WTC11 (cell line): Measurements from ENCODE around the gene ZFAND3. TPM values are rescaled to one million over a fixed set of nuclear protein-coding genes. Genes with fewer than 3 reads are reported as not detected.

Experiments used
- ATAC-seq: fragments of 200-7000 bp; cut with Tn5 transposase; 2 replicates; pipeline ENCODE4 v1.10.0; 2021; ENCODE audit warnings: mild to moderate bottlenecking, moderate library complexity
- CTCF ChIA-PET: fragments of 300-600 bp; sonication (Branson Sonifier 250); formaldehyde crosslinking; loops from one replicate; lab custom pipeline; 2021; ENCODE audit warnings: antibody characterized with exemption; lab: Charles Lee
- POLR2A ChIA-PET: fragments of 350-600 bp; sonication (Branson Sonifier 250); formaldehyde crosslinking; loops from one replicate; lab custom pipeline; 2021; ENCODE audit warnings: antibody characterized with exemption; lab: Charles Lee
- DNase-seq: peaks from one replicate; pipeline ENCODE4 v3.0.0; 2021; ENCODE audit warnings: low spot score
- H3K27ac Mint-ChIP-seq: 2 replicates; pipeline ENCODE4 v1.8.0; 2021; ENCODE audit warnings: mixed read lengths
- H3K27me3 Mint-ChIP-seq: 2 replicates; pipeline ENCODE4 v1.8.0; 2021; ENCODE audit warnings: low read depth, mild to moderate bottlenecking, moderate library complexity, mixed read lengths
- H3K36me3 Mint-ChIP-seq: 2 replicates; pipeline ENCODE4 v1.8.0; 2021; ENCODE audit warnings: mixed read lengths
- H3K4me1 Mint-ChIP-seq: 2 replicates; pipeline ENCODE4 v1.8.0; 2022; ENCODE audit warnings: mixed read lengths
- H3K4me3 Mint-ChIP-seq: 2 replicates; pipeline ENCODE4 v1.8.0; 2021; ENCODE audit warnings: mild to moderate bottlenecking, moderate library complexity, mixed read lengths
- H3K9me3 Mint-ChIP-seq: 2 replicates; pipeline ENCODE4 v1.8.0; 2021; ENCODE audit warnings: mixed read lengths
- ETV6 ChIP-seq: sonication (generic); formaldehyde crosslinking; IDR thresholded peaks from 2 replicates; pipeline ENCODE4 v1.8.1; 2022; ENCODE audit warnings: mild to moderate bottlenecking, missing genetic modification reagents
- FOXK1 ChIP-seq: sonication (generic); formaldehyde crosslinking; IDR thresholded peaks from 2 replicates; pipeline ENCODE4 v1.8.0; 2022; ENCODE audit warnings: mild to moderate bottlenecking, moderate library complexity, missing genetic modification reagents
- FOXP1 ChIP-seq: sonication (generic); formaldehyde crosslinking; IDR thresholded peaks from 2 replicates; pipeline ENCODE4 v1.8.0; 2022; ENCODE audit warnings: missing genetic modification reagents, mild to moderate bottlenecking, moderate library complexity, borderline replicate concordance
- GABPB1 ChIP-seq: sonication (generic); formaldehyde crosslinking; IDR thresholded peaks from 2 replicates; pipeline ENCODE4 v1.8.1; 2023; ENCODE audit warnings: mild to moderate bottlenecking, missing genetic modification reagents
- GRHL2 ChIP-seq: fragments of 250-450 bp; sonication (Bioruptor Pico); IDR thresholded peaks from 2 replicates; pipeline ENCODE4 v1.8.0; 2022; ENCODE audit warnings: mild to moderate bottlenecking, moderate library complexity; ENCODE audit not compliant: insufficient replicate concordance, severe bottlenecking
- GTF2I ChIP-seq: fragments of 250-450 bp; sonication (Bioruptor Pico); conservative IDR thresholded peaks from 2 replicates; pipeline ENCODE4 v1.4.0; 2021; ENCODE audit warnings: mild to moderate bottlenecking
- IRF2 ChIP-seq: sonication (generic); formaldehyde crosslinking; IDR thresholded peaks from 2 replicates; pipeline ENCODE4 v1.8.0; 2022; ENCODE audit warnings: low read depth, missing genetic modification reagents, borderline replicate concordance
- JUN ChIP-seq: sonication (generic); formaldehyde crosslinking; IDR thresholded peaks from 2 replicates; pipeline ENCODE4 v1.8.0; 2023; ENCODE audit warnings: mild to moderate bottlenecking, missing genetic modification reagents
- MXD4 ChIP-seq: fragments of 250-450 bp; sonication (Bioruptor Pico); IDR thresholded peaks from 2 replicates; pipeline ENCODE4 v1.8.0; 2021; ENCODE audit warnings: mild to moderate bottlenecking, moderate library complexity, borderline replicate concordance
- NR3C1 ChIP-seq: sonication (generic); formaldehyde crosslinking; conservative IDR thresholded peaks from 2 replicates; pipeline ENCODE4 v1.8.1; 2023; ENCODE audit warnings: low read depth, mild to moderate bottlenecking, missing genetic modification reagents
- OVOL2 ChIP-seq: fragments of 250-450 bp; sonication (Bioruptor Pico); IDR thresholded peaks from 2 replicates; pipeline ENCODE4 v1.9.0; 2021; ENCODE audit warnings: mild to moderate bottlenecking, borderline replicate concordance
- RORB ChIP-seq: fragments of 250-450 bp; sonication (Bioruptor Pico); IDR thresholded peaks from 2 replicates; pipeline ENCODE4 v1.9.0; 2021; ENCODE audit warnings: mild to moderate bottlenecking
- SMAD4 ChIP-seq: sonication (generic); formaldehyde crosslinking; IDR thresholded peaks from 2 replicates; pipeline ENCODE4 v1.8.0; 2022; ENCODE audit warnings: mild to moderate bottlenecking, missing genetic modification reagents
- SOX15 ChIP-seq: fragments of 250-450 bp; sonication (Bioruptor Pico); IDR thresholded peaks from 2 replicates; pipeline ENCODE4 v1.9.0; 2021; ENCODE audit warnings: mild to moderate bottlenecking
- TCF7 ChIP-seq: sonication (generic); formaldehyde crosslinking; IDR thresholded peaks from 2 replicates; pipeline ENCODE4 v1.8.0; 2022; ENCODE audit warnings: mild to moderate bottlenecking, low read depth, missing genetic modification reagents, moderate library complexity
- TEAD4 ChIP-seq: sonication (generic); formaldehyde crosslinking; IDR thresholded peaks from 2 replicates; pipeline ENCODE4 v1.8.0; 2022; ENCODE audit warnings: mild to moderate bottlenecking, missing genetic modification reagents
- ZNF138 ChIP-seq: sonication (generic); formaldehyde crosslinking; conservative IDR thresholded peaks from 2 replicates; pipeline ENCODE4 v1.8.1; 2022; ENCODE audit warnings: mild to moderate bottlenecking, moderate library complexity, missing genetic modification reagents
- ZNF219 ChIP-seq: sonication (generic); formaldehyde crosslinking; IDR thresholded peaks from 2 replicates; pipeline ENCODE4 v1.8.0; 2023; ENCODE audit warnings: missing genetic modification reagents, mild to moderate bottlenecking, borderline replicate concordance
- ZNF396 ChIP-seq: fragments of 250-450 bp; sonication (Bioruptor Pico); IDR thresholded peaks from 2 replicates; pipeline ENCODE4 v1.8.0; 2021; ENCODE audit warnings: mild to moderate bottlenecking, moderate library complexity, borderline replicate concordance
- ZNF416 ChIP-seq: fragments of 250-450 bp; sonication (Bioruptor Pico); IDR thresholded peaks from 2 replicates; pipeline ENCODE4 v1.9.0; 2021; ENCODE audit warnings: mild to moderate bottlenecking, inconsistent platforms
- total RNA-seq: library from RNA; stranded (reverse); gene quantifications from 3 replicates; pipeline ENCODE4 v1.2.3, GENCODE V29; 2021
- TF ChIP-seq, protein P1 (sequence below): fragments of 200-600 bp; IDR thresholded peaks from 2 replicates; pipeline ENCODE4 v1.8.0; 2022; ENCODE audit warnings: antibody characterized with exemption
- TF ChIP-seq, protein P2 (sequence below): sonication (generic); formaldehyde crosslinking; IDR thresholded peaks from 2 replicates; pipeline ENCODE4 v1.8.1; 2022; ENCODE audit warnings: low read depth, missing genetic modification reagents, borderline replicate concordance
- TF ChIP-seq, protein P3 (sequence below): sonication (generic); formaldehyde crosslinking; IDR thresholded peaks from 2 replicates; pipeline ENCODE4 v1.8.1; 2023; ENCODE audit warnings: mild to moderate bottlenecking, moderate library complexity, missing genetic modification reagents
- TF ChIP-seq, protein P4 (sequence below): sonication (generic); formaldehyde crosslinking; IDR thresholded peaks from 2 replicates; pipeline ENCODE4 v1.8.1; 2023; ENCODE audit warnings: mild to moderate bottlenecking, missing genetic modification reagents
- TF ChIP-seq, protein P5 (sequence below): fragments of 250-450 bp; sonication (Bioruptor Pico); conservative IDR thresholded peaks from 2 replicates; pipeline ENCODE4 v1.9.0; 2021; ENCODE audit warnings: mild to moderate bottlenecking
- TF ChIP-seq, protein P6 (sequence below): sonication (generic); formaldehyde crosslinking; IDR thresholded peaks from 2 replicates; pipeline ENCODE4 v1.8.0; 2022; ENCODE audit warnings: mild to moderate bottlenecking, missing genetic modification reagents

ZFAND3 gene
- total RNA-seq, 1 experiment from 2014 or later = 50.3 TPM

DNA sequence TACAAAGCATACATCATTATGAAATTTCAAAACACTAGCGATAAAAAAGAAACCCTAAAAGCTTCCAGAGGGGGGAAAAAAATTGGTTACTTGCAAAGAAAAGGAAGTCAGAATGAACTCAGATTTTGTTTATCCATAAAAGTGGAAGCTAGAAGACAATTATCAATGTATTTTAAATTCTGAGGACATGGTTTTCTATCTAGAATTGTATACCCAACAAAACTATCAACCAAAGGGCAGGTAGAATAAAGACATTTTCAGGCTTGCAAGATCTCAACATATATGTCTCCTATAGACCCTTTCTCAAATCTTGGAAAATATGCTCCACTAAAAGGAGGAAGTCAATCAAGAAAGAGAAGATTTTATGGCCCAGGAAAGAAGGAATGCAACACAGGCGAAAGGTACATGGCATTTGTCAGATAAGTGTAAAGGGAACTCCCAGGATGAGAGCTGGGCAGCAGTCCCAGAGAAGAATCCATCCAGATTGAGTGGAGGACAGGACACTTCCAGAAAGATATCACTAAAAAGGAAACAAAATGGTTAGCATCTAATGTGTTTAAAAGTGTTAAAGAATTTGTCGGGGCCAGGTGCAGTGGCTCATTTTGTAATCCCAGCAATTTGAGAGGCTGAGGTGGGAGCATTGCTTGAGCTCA lies 45.4 kb upstream of the ZFAND3 start:
- no peak overlapping the region for H3K27ac Mint-ChIP-seq
- POLR2A ChIA-PET = no interaction called here
- peaks cover 96% of the 10 kb centered on the region for H3K27me3 Mint-ChIP-seq
- TF ChIP-seq JUN (CRISPR knock-in tag) (no peak), ZNF138 (CRISPR knock-in tag) (no peak), FOXP1 (CRISPR knock-in tag) (no peak), GTF2I (CRISPR knock-in tag) (no peak), IRF2 (CRISPR knock-in tag) (no peak), GABPB1 (no peak), SOX15 (CRISPR knock-in tag) (no peak), ETV6 (CRISPR knock-in tag) (no peak), MXD4 (CRISPR knock-in tag) (no peak), ZNF219 (CRISPR knock-in tag) (no peak), OVOL2 (CRISPR knock-in tag) (no peak), TEAD4 (CRISPR knock-in tag) (no peak), ZNF416 (CRISPR knock-in tag) (no peak), NR3C1 (CRISPR knock-in tag) (no peak), SMAD4 (no peak)
- TF ChIP-seq, protein P1, sequence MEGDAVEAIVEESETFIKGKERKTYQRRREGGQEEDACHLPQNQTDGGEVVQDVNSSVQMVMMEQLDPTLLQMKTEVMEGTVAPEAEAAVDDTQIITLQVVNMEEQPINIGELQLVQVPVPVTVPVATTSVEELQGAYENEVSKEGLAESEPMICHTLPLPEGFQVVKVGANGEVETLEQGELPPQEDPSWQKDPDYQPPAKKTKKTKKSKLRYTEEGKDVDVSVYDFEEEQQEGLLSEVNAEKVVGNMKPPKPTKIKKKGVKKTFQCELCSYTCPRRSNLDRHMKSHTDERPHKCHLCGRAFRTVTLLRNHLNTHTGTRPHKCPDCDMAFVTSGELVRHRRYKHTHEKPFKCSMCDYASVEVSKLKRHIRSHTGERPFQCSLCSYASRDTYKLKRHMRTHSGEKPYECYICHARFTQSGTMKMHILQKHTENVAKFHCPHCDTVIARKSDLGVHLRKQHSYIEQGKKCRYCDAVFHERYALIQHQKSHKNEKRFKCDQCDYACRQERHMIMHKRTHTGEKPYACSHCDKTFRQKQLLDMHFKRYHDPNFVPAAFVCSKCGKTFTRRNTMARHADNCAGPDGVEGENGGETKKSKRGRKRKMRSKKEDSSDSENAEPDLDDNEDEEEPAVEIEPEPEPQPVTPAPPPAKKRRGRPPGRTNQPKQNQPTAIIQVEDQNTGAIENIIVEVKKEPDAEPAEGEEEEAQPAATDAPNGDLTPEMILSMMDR = no peak
- TF ChIP-seq, protein P2, sequence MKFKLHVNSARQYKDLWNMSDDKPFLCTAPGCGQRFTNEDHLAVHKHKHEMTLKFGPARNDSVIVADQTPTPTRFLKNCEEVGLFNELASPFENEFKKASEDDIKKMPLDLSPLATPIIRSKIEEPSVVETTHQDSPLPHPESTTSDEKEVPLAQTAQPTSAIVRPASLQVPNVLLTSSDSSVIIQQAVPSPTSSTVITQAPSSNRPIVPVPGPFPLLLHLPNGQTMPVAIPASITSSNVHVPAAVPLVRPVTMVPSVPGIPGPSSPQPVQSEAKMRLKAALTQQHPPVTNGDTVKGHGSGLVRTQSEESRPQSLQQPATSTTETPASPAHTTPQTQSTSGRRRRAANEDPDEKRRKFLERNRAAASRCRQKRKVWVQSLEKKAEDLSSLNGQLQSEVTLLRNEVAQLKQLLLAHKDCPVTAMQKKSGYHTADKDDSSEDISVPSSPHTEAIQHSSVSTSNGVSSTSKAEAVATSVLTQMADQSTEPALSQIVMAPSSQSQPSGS (CRISPR knock-in tag) = no peak
- TF ChIP-seq, protein P3, sequence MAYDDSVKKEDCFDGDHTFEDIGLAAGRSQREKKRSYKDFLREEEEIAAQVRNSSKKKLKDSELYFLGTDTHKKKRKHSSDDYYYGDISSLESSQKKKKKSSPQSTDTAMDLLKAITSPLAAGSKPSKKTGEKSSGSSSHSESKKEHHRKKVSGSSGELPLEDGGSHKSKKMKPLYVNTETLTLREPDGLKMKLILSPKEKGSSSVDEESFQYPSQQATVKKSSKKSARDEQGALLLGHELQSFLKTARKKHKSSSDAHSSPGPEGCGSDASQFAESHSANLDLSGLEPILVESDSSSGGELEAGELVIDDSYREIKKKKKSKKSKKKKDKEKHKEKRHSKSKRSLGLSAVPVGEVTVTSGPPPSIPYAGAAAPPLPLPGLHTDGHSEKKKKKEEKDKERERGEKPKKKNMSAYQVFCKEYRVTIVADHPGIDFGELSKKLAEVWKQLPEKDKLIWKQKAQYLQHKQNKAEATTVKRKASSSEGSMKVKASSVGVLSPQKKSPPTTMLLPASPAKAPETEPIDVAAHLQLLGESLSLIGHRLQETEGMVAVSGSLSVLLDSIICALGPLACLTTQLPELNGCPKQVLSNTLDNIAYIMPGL (CRISPR knock-in tag) = no peak
- TF ChIP-seq, protein P4, sequence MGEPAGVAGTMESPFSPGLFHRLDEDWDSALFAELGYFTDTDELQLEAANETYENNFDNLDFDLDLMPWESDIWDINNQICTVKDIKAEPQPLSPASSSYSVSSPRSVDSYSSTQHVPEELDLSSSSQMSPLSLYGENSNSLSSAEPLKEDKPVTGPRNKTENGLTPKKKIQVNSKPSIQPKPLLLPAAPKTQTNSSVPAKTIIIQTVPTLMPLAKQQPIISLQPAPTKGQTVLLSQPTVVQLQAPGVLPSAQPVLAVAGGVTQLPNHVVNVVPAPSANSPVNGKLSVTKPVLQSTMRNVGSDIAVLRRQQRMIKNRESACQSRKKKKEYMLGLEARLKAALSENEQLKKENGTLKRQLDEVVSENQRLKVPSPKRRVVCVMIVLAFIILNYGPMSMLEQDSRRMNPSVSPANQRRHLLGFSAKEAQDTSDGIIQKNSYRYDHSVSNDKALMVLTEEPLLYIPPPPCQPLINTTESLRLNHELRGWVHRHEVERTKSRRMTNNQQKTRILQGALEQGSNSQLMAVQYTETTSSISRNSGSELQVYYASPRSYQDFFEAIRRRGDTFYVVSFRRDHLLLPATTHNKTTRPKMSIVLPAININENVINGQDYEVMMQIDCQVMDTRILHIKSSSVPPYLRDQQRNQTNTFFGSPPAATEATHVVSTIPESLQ (CRISPR knock-in tag) = no peak
- ATAC-seq (no peak), DNase-seq (no peak)
- CTCF ChIA-PET = interaction anchor here (1.0 kb wide), 1 partner anchor 32 kb away, joined by 6 read pairs; no protein-coding TSS in a partner anchor
- H3K36me3 Mint-ChIP-seq = peaks cover 5% of the 10 kb centered on the region; the same call in 1 of the 2 replicates
- no peak overlapping the region for H3K4me3 Mint-ChIP-seq
- H3K9me3 Mint-ChIP-seq = peaks cover 11% of the 10 kb centered on the region
- H3K4me1 Mint-ChIP-seq = peaks cover 31% of the 10 kb centered on the region

DNA sequence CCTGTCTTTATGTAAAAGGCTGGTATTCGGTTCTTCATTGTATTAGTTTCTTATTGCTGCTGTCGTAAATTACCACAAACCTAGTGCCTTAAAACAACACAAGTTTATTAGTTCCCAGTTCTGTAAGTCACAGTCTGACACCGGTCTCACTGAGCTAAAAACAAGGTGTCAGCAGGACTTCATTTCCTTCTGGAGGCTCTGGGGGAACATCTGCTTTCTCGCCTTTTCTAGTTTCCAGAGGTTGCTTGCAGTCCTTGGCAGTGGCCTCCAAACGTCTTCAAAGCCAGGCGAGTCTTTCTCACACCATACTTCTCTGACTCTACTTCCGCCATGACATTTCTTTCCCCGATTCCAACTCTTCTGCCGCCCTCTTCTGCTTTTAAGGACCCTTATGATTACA lies 43.0 kb upstream of the ZFAND3 start:
- ChIA-PET CTCF (interaction anchor here (1.0 kb wide), 1 partner anchor 15 kb away, joined by 3 read pairs; no protein-coding TSS in a partner anchor), POLR2A (no interaction called here)
- no peak overlapping the region; the same call in 1 of the 2 replicates for H3K27ac Mint-ChIP-seq
- peaks cover 11% of the 10 kb centered on the region for H3K9me3 Mint-ChIP-seq
- H3K27me3 Mint-ChIP-seq = peaks cover 86% of the 10 kb centered on the region
- ATAC-seq (no peak), DNase-seq (no peak)
- peaks cover 45% of the 10 kb centered on the region for H3K4me1 Mint-ChIP-seq
- H3K36me3 Mint-ChIP-seq = peaks cover 5% of the 10 kb centered on the region; the same call in 1 of the 2 replicates
- peak overlapping the region; percentile 47 for H3K4me3 Mint-ChIP-seq
- TF ChIP-seq, protein P5, sequence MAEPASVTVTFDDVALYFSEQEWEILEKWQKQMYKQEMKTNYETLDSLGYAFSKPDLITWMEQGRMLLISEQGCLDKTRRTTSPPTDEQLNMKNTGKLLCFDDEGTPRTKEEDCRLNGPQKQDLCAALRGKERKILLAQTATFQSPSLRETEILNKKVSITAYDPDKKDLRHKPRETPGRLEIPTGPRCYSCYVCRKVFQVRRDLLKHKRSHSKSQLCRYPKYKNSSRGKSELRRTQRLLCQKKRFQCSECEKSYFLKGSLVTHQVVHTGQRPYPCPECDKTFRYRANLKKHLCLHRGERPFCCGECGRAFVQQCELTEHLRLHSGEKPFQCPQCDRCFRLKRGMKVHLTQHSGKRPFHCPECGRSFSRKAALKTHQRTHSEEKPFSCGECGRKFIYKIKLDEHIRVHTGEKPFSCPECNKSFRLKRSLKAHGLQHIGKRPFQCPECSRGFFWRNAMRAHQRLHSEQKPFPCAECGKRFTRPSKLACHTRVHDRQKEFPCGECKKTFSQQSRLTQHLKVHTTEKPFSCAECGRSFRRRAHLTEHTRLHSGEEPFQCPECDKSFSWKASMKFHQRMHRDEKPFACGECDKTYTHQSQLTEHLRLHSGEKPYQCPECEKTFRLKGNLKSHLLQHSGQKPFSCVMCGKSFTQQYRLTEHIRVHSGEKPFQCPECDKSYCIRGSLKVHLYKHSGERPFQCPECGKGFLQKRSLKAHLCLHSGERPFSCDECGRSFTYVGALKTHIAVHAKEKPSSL = no peak
- TF ChIP-seq ZNF396 (no peak), ZNF219 (CRISPR knock-in tag) (no peak), IRF2 (CRISPR knock-in tag) (no peak), TCF7 (CRISPR knock-in tag) (no peak), RORB (CRISPR knock-in tag) (no peak), FOXK1 (CRISPR knock-in tag) (no peak), GRHL2 (CRISPR knock-in tag) (no peak)
- TF ChIP-seq, protein P6, sequence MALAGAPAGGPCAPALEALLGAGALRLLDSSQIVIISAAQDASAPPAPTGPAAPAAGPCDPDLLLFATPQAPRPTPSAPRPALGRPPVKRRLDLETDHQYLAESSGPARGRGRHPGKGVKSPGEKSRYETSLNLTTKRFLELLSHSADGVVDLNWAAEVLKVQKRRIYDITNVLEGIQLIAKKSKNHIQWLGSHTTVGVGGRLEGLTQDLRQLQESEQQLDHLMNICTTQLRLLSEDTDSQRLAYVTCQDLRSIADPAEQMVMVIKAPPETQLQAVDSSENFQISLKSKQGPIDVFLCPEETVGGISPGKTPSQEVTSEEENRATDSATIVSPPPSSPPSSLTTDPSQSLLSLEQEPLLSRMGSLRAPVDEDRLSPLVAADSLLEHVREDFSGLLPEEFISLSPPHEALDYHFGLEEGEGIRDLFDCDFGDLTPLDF (CRISPR knock-in tag) = no peak
